ENCODE data around the gene FRMPD1.

The FRMPD1 gene

DNA sequence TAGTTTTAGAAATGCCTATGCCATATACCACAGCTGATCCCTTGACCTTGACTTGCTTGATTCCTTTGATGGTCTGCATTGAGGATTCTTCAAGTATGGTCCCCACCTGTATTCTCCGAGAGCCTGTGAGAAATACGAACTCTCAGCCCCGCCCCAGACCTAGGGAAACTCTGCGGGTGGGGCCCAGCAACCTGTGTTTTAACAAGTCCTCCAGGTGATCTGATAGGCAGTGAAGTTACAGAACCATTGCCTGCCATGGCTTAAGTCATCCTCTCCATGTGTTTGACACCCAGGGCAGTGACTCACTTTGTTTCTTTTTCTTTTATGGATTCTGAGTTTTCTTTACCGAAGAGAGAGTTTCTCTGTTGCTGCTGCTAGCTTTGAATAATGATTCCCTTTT is 18.5 kb downstream of the FRMPD1 start:
- Histone ChIP-seq H3K27me3 (replicated peaks; ENCODE audit: control insufficient read depth, insufficient read depth, low read length) (no peaks in the 10 kb centered on the region; the same call in 1 of the 2 replicates), H3K4me3 (replicated peaks; ENCODE audit: low read depth, low read length) (no peak overlapping the region), H3K36me3 (ENCODE audit: control insufficient read depth, insufficient read depth, low read length) (no peaks in the 10 kb centered on the region)
- DNase-seq (ENCODE audit: extremely low read depth, insufficient read length): no peak
- no peak for TF ChIP-seq CTCF (IDR thresholded peaks at IDR 0.05; ENCODE audit: insufficient read depth, low read length, poor library complexity, severe bottlenecking)

GRCh38 chr9:37675661-37676060 is 24.9 kb downstream of the FRMPD1 start:
- no peak overlapping the region for H3K4me3 ChIP-seq (replicated peaks; ENCODE audit: low read depth, low read length)
- no peak for DNase-seq (ENCODE audit: extremely low read depth, insufficient read length)
- no peak for TF ChIP-seq CTCF (IDR thresholded peaks at IDR 0.05; ENCODE audit: insufficient read depth, low read length, poor library complexity, severe bottlenecking)
- H3K36me3 ChIP-seq (ENCODE audit: control insufficient read depth, insufficient read depth, low read length): no peaks in the 10 kb centered on the region
- no peaks in the 10 kb centered on the region; the same call in 1 of the 2 replicates for H3K27me3 ChIP-seq (replicated peaks; ENCODE audit: control insufficient read depth, insufficient read depth, low read length)

DNA sequence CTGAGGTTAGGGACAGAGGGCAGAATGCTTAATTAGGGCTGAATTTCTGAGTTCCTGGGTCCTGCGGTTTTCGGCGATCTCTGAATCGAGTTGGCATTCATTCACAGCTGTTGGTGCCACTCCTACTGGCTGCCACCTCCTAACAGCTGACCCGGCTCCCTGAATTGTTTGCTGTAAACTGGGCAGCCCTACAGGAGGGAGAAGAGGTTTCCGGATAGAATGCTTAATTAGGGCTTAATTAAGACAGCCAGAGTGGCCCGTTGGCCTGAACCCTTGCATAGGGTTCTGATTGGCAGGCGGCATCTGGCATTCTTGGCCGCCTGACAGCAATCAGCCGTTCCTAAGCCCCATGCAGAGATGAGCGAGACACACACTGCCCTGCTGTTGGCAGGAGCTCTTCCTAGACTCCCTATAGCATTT is 25.7 kb downstream of the FRMPD1 start:
- Histone ChIP-seq H3K4me3 (replicated peaks; ENCODE audit: low read depth, low read length) (no peak overlapping the region), H3K27me3 (replicated peaks; ENCODE audit: control insufficient read depth, insufficient read depth, low read length) (no peaks in the 10 kb centered on the region; the same call in 1 of the 2 replicates), H3K36me3 (ENCODE audit: control insufficient read depth, insufficient read depth, low read length) (no peaks in the 10 kb centered on the region)
- no peak for TF ChIP-seq CTCF (IDR thresholded peaks at IDR 0.05; ENCODE audit: insufficient read depth, low read length, poor library complexity, severe bottlenecking)
- no peak for DNase-seq (ENCODE audit: extremely low read depth, insufficient read length)

- no peak for DNase-seq (ENCODE audit: extremely low read depth, insufficient read length)
- H3K27me3 ChIP-seq (replicated peaks; ENCODE audit: control insufficient read depth, insufficient read depth, low read length): no peaks in the 10 kb centered on the region; the same call in 1 of the 2 replicates
- no peak overlapping the region for H3K4me3 ChIP-seq (replicated peaks; ENCODE audit: low read depth, low read length)
- H3K36me3 ChIP-seq (ENCODE audit: control insufficient read depth, insufficient read depth, low read length): no peaks in the 10 kb centered on the region
- no peak for TF ChIP-seq CTCF (IDR thresholded peaks at IDR 0.05; ENCODE audit: insufficient read depth, low read length, poor library complexity, severe bottlenecking)
Observed at GRCh38 chr9:37677435-37677834, 26.7 kb downstream of the FRMPD1 start.

DNA sequence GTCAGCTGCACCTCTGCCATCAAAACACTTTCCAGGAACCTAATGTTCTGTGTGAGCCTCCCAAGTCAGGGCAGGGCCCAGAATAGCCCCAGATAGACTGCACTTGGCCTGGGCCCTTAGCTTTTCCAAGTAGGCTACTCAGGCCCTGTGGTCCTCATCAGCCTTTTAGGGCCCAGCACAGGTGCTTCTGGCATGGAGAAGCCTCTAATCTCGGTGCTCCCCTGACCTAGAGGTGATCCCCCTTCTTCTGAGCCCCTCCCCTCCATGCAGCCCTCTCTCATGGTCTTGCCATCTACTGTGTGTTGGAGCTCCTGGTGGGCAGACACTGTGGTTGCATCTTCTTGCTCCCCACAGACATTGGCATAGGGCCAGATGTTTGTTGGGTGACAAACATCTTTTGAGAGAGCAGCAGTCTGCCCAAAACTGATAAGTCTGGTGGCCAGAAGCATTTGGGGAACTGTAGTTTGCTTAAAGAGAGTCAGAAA is 28.1 kb downstream of the FRMPD1 start:
- H3K4me3 ChIP-seq (replicated peaks; ENCODE audit: low read depth, low read length): no peak overlapping the region
- H3K27me3 ChIP-seq (replicated peaks; ENCODE audit: control insufficient read depth, insufficient read depth, low read length): no peaks in the 10 kb centered on the region; the same call in 1 of the 2 replicates
- no peak for DNase-seq (ENCODE audit: extremely low read depth, insufficient read length)
- H3K36me3 ChIP-seq (ENCODE audit: control insufficient read depth, insufficient read depth, low read length): no peaks in the 10 kb centered on the region
- TF ChIP-seq CTCF (IDR thresholded peaks at IDR 0.05; ENCODE audit: insufficient read depth, low read length, poor library complexity, severe bottlenecking): no peak
